PC-3 (cell line): ENCODE results near the gene GRK1. TPM values are rescaled to one million over a fixed set of nuclear protein-coding genes. Genes with fewer than 3 reads are reported as not detected.

Experiments
- ATAC-seq: fragments of 200-7000 bp; cut with Tn5 transposase; 2 replicates; pipeline ENCODE4 v1.9.1; 2020; ENCODE audit warnings: mild to moderate bottlenecking, moderate library complexity
- BruUV-seq: library from RNA; stranded (reverse); fragments of 400-500 nt; replicated peaks from 2 replicates; lab custom pipeline; 2021; lab: Mats Ljungman, UMichigan
- CTCF ChIA-PET: fragments of 300-600 bp; sonication (Branson Sonifier 250); formaldehyde crosslinking; loops from one replicate; lab custom pipeline; 2022; ENCODE audit warnings: antibody characterized with exemption; lab: Charles Lee
- POLR2A ChIA-PET: fragments of 300-600 bp; sonication (Branson Sonifier 250); formaldehyde crosslinking; loops from one replicate; lab custom pipeline; 2022; ENCODE audit warnings: antibody characterized with exemption; ENCODE audit not compliant: unreplicated experiment; lab: Charles Lee
- DNase-seq: peaks from one replicate; pipeline ENCODE4 v3.0.0-alpha.2; 2015
- H2AFZ ChIP-seq: fragments of 300-600 bp; sonication (generic); 2 replicates; pipeline ENCODE4 v1.6.0; 2016; ENCODE audit warnings: antibody characterized with exemption, low read length
- H3F3A ChIP-seq: fragments of 300-600 bp; sonication (generic); one replicate; pipeline ENCODE4 v1.6.0; 2017; ENCODE audit warnings: antibody characterized with exemption, low read length, control low read depth, mild to moderate bottlenecking; ENCODE audit not compliant: unreplicated experiment
- H3K27ac ChIP-seq: fragments of 300-600 bp; sonication (generic); 2 replicates; pipeline ENCODE4 v1.5.1; 2016; ENCODE audit warnings: mild to moderate bottlenecking, low read length
- H3K27me3 ChIP-seq: fragments of 300-600 bp; sonication (generic); 2 replicates; pipeline ENCODE4 v1.6.1; 2016; ENCODE audit warnings: low read length, mixed read lengths
- H3K36me3 ChIP-seq: fragments of 300-600 bp; sonication (generic); 2 replicates; pipeline ENCODE4 v1.6.1; 2016; ENCODE audit warnings: low read depth, mixed run types, low read length, mixed read lengths
- H3K4me1 ChIP-seq: fragments of 300-600 bp; sonication (generic); 2 replicates; pipeline ENCODE4 v1.5.1; 2016; ENCODE audit warnings: low read length; ENCODE audit not compliant: insufficient read depth
- H3K4me2 ChIP-seq: fragments of 300-600 bp; sonication (generic); 2 replicates; pipeline ENCODE4 v1.6.0; 2016; ENCODE audit warnings: low read length
- H3K4me3 ChIP-seq: fragments of 300-600 bp; sonication (generic); 2 replicates; pipeline ENCODE4 v1.5.1; 2016; ENCODE audit warnings: mild to moderate bottlenecking, low read length, mixed read lengths
- H3K79me2 ChIP-seq: fragments of 300-600 bp; sonication (generic); 2 replicates; pipeline ENCODE4 v1.6.1; 2017; ENCODE audit warnings: low read length, mixed read lengths
- H3K9ac ChIP-seq: fragments of 300-600 bp; sonication (generic); 2 replicates; pipeline ENCODE4 v1.6.0; 2016; ENCODE audit warnings: mild to moderate bottlenecking, low read length
- H3K9me2 ChIP-seq: fragments of 300-600 bp; sonication (generic); replicated peaks from 2 replicates; pipeline ENCODE4 v1.6.1; 2016; ENCODE audit warnings: mixed run types, low read length, mixed read lengths
- H3K9me3 ChIP-seq: fragments of 300-600 bp; sonication (generic); 2 replicates; pipeline ENCODE4 v1.6.1; 2016; ENCODE audit warnings: low read length, mixed read lengths
- H4K20me1 ChIP-seq: fragments of 300-600 bp; sonication (generic); 2 replicates; pipeline ENCODE4 v1.6.1; 2016; ENCODE audit warnings: low read length, mixed read lengths
- EZH2 ChIP-seq: fragments of 300-600 bp; sonication (generic); IDR thresholded peaks from one replicate; pipeline ENCODE4 v1.6.1; 2017; ENCODE audit warnings: antibody characterized with exemption, mild to moderate bottlenecking, low read length; ENCODE audit not compliant: unreplicated experiment
- EZH2phosphoT487 ChIP-seq: fragments of 300-600 bp; sonication (generic); IDR thresholded peaks from 2 replicates; pipeline ENCODE4 v1.6.1; 2018; ENCODE audit warnings: mild to moderate bottlenecking, antibody characterized with exemption, low read length, borderline replicate concordance
- intact Hi-C: fragments of 100-400 bp; cut with micrococcal nuclease; formaldehyde crosslinking; loops from 2 replicates; pipeline ENCODE4 v1.9.0; 2023
- total RNA-seq: library from RNA; depleted of rRNA; stranded (reverse); fragments of >200 nt; gene quantifications from 2 replicates; pipeline ENCODE4 v1.2.3, GENCODE V29; 2014
- TF ChIP-seq, protein P1 (sequence below): fragments of 300-600 bp; sonication (generic); conservative IDR thresholded peaks from 2 replicates; pipeline ENCODE4 v1.5.1; 2017; ENCODE audit warnings: antibody characterized with exemption, low read depth, mild to moderate bottlenecking, low read length

Gene GRK1
- total RNA-seq, 1 experiment from 2014 or later, result not detected

DNA sequence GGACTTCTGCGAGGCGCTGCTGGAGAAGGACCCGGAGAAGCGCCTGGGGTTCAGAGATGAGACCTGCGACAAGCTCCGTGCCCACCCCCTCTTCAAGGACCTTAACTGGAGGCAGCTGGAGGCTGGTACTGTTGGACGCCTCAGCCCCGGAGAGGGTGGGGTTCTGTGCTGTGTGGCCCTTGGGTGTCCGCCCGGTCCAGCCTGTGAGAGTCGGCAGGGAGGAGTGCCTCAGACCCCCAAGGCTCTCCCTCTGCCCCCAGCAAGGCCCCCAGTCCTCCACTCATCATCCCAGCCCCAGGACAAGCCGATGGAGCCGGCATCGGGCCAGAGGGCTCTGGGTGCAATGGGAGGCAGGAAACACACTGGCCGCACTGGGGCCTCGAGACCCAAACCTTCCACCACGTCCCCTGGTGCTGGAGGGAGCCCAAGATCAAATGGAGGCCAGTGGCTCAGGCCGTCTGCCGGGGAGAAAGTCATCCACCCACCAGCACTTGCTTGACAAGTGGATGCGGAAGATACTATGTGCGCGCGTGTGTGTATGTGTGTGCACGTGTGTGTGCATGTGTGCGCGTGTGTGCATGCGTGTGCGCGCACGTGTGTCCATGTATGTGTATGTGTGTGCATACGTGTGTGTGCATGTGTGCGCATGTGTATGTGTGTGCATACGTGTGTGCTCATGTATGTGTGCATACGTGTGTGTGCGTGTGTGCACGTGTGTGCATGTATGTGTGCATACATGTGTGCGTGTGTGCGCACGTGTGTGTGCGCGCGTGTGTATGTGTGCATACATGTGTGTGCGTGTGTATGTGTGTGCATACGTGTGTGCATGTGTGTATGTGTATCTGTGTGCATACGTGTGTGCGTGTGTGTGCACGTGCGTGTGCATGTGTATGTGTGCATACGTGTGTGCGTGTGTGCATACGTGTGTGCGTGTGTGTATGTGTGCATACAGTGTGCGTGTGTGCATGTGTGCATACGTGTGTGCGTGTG, 66.2 kb downstream of the GRK1 start:
- Histone ChIP-seq H3K4me2 (no peak overlapping the region), H3F3A (no peaks in the 10 kb centered on the region), H3K79me2 (no peaks in the 10 kb centered on the region), H3K27me3 (no peaks in the 10 kb centered on the region), H3K27ac (no peak overlapping the region), H3K9me3 (no peaks in the 10 kb centered on the region), H3K36me3 (no peaks in the 10 kb centered on the region), H3K4me3 (no peak overlapping the region), H2AFZ (no peak overlapping the region), H3K9me2 (no peaks in the 10 kb centered on the region), H3K9ac (no peak overlapping the region), H3K4me1 (no peaks in the 10 kb centered on the region), H4K20me1 (no peaks in the 10 kb centered on the region)
- no peak for ATAC-seq
- TF ChIP-seq, protein P1, sequence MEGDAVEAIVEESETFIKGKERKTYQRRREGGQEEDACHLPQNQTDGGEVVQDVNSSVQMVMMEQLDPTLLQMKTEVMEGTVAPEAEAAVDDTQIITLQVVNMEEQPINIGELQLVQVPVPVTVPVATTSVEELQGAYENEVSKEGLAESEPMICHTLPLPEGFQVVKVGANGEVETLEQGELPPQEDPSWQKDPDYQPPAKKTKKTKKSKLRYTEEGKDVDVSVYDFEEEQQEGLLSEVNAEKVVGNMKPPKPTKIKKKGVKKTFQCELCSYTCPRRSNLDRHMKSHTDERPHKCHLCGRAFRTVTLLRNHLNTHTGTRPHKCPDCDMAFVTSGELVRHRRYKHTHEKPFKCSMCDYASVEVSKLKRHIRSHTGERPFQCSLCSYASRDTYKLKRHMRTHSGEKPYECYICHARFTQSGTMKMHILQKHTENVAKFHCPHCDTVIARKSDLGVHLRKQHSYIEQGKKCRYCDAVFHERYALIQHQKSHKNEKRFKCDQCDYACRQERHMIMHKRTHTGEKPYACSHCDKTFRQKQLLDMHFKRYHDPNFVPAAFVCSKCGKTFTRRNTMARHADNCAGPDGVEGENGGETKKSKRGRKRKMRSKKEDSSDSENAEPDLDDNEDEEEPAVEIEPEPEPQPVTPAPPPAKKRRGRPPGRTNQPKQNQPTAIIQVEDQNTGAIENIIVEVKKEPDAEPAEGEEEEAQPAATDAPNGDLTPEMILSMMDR, result no peak
- no peak for TF ChIP-seq EZH2
- TF ChIP-seq EZH2phosphoT487, result no peak
- BruUV-seq, result no TSS peak
- POLR2A ChIA-PET, result no interaction called here
- DNase-seq, result no peak
- intact Hi-C loops, result no loop called here
- CTCF ChIA-PET, result no interaction called here

DNA sequence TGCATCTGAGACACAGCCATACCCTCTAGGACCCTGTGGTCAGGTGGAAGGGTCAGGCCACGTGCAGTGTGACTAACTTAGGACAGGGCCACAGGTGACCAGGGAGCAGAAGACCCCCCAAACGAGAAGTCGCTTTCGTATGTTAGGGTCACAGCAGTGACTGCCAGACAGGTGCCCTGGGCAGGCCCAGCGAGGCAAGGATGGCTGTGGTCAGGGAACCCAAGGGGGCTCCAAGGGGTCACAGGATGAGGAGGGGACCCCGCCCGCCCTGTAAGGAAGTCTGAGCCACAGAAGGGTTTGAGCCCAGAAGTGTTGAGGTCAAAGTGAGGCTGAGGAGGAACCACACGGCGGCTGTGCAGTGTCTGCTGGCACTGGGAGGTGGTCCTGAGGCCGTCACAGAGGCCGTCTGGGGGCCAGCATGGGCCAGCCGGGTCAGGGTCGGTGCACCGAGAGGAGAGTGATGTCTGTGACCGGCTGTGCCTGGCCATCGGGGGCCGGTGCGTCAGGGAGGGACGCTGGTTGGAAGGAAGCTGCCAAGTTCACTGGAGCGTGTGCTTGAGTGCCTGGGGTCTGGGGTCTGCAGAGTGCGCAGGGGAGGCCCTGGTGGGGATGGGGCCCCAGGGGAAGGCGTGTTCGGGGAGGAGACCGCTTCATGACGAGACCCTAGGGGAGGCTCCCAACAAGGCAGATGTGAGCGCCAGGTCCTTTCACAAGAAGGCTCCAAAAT, 67.2 kb downstream of the GRK1 start:
- Histone ChIP-seq H2AFZ (no peak overlapping the region), H3K9me2 (no peaks in the 10 kb centered on the region), H3K36me3 (no peaks in the 10 kb centered on the region), H3K4me3 (no peak overlapping the region), H3F3A (no peaks in the 10 kb centered on the region), H3K27ac (no peak overlapping the region), H3K9me3 (no peaks in the 10 kb centered on the region), H3K79me2 (no peaks in the 10 kb centered on the region), H3K27me3 (no peaks in the 10 kb centered on the region), H3K9ac (no peak overlapping the region), H3K4me1 (no peaks in the 10 kb centered on the region), H3K4me2 (no peak overlapping the region), H4K20me1 (no peaks in the 10 kb centered on the region)
- BruUV-seq, result no TSS peak
- no peak for ATAC-seq
- ChIA-PET POLR2A (no interaction called here), CTCF (no interaction called here)
- TF ChIP-seq, protein P1, result no peak
- TF ChIP-seq EZH2 (no peak), EZH2phosphoT487 (no peak)
- intact Hi-C loops, result no loop called here
- DNase-seq, result no peak
